GM12874 (cell line): Measurements from ENCODE around the gene CCDC178.

ENCODE experiments used
- TF ChIP-seq, protein P1 (sequence below): IDR thresholded peaks from 2 replicates; pipeline ENCODE4 v1.5.1; 2011; ENCODE audit warnings: low read depth, mild to moderate bottlenecking, control low read depth, low read length, moderate library complexity; ENCODE audit not compliant: insufficient read depth

CCDC178 gene

DNA sequence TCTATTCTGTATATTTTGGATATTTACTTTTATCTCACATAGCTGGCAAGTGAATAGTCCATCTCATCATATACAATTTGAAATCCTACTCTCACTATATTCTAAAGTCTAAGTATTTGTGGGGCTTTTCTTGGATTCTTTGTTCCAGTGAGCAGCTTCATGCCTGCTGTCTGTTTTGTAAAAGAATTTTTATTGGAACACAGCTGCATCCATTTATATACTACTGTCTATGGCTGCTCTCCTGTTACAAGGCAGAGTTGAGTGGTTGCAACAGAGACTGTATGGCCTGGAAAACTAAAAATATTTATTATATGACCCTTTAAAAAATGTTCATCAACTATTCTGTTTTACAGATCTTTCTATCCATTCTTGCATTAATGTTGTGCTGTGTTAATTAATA lies 474.4 kb downstream of the CCDC178 start:
- TF ChIP-seq, protein P1, sequence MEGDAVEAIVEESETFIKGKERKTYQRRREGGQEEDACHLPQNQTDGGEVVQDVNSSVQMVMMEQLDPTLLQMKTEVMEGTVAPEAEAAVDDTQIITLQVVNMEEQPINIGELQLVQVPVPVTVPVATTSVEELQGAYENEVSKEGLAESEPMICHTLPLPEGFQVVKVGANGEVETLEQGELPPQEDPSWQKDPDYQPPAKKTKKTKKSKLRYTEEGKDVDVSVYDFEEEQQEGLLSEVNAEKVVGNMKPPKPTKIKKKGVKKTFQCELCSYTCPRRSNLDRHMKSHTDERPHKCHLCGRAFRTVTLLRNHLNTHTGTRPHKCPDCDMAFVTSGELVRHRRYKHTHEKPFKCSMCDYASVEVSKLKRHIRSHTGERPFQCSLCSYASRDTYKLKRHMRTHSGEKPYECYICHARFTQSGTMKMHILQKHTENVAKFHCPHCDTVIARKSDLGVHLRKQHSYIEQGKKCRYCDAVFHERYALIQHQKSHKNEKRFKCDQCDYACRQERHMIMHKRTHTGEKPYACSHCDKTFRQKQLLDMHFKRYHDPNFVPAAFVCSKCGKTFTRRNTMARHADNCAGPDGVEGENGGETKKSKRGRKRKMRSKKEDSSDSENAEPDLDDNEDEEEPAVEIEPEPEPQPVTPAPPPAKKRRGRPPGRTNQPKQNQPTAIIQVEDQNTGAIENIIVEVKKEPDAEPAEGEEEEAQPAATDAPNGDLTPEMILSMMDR, result no peak

DNA sequence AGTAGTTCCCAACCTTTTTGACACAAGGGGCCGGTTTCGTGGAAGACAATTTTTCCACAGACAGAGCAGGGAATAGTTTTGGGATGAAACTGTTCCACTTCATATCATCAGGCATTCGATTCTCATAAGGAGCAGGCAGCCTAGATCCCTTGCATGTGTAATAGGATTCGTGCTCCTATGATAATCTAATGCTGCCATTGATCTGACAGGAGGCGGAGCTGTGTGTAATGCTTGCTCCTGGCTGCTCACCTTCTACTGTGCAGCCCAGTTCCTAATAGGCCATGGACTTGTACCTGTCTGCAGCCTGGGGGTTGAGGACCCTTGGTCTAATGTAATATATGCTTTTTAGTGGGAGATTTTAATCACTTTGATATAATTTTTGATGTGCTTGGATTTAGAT lies 479.0 kb downstream of the CCDC178 start:
- TF ChIP-seq, protein P1, result no peak

DNA sequence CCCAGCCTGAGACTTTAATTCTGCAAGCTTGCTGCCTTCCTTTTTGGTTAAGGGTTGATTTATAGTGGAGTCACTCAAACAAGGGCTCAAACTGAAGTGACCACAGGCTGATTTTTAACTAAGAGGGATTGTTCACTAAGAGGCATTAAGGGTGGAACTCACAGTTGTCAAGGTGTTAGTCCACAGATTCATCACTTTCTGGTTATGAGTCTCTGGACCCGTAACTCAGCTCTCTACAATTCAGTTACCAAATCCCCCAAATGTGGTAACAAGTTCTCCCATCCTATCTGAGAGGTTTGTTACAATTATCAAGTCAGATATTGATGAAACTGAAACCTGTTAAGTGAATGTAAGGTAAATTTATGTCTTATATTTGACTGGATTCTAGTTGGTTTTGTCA lies 481.8 kb downstream of the CCDC178 start:
- TF ChIP-seq, protein P1, result no peak

DNA sequence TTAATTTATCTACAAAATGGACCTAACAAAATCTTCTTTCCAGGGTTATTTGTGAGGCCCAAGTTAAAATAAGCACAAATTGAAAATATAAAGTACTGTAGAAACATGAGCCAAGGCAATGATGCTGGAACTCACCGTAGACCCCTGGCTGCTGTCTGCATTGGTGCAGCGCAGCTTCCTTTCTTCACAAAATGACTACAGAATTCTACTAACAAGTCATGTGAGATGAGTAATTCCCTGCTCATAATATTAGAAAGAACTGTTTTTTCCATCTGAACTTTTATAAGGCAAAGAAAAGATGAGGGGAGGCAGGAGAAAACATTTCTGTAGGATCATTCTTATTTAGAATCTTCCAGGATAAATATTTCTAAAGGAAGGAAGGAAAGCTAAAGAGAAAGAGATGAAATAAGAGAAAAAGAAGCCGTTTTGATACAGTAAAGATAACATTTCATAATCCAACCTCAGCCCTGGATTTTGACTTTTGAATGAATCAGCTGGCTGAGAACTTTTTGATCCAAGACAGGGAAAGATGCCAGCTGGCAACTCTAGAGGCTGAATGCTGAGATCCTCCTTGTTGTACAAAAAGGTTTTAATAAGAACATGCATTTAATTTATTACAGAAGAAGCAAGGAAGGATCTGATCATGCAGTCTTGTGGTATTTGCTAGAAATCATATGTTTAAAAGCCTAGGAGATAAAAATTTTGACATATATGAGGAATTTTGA lies 483.8 kb downstream of the CCDC178 start:
- TF ChIP-seq, protein P1, result no peak

DNA sequence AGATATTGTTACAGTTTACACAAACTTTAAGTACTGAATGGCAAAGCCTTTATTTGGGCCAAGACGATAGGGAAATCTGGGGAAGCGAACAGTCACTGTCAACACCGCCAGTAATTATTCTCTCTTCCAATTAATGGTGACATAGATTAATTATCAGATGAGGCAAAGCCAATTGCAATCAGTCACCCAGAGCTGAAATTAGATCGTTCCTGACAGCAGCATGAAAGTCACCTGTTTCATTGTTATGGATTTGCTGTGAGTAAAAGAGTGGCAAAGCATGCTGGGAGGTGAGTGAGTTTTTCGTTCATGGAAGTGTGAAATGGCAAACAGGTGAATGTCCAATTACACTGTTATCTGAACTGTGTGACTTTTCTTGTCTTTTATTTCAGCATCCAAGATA lies 502.9 kb downstream of the CCDC178 start:
- TF ChIP-seq, protein P1, result no peak

DNA sequence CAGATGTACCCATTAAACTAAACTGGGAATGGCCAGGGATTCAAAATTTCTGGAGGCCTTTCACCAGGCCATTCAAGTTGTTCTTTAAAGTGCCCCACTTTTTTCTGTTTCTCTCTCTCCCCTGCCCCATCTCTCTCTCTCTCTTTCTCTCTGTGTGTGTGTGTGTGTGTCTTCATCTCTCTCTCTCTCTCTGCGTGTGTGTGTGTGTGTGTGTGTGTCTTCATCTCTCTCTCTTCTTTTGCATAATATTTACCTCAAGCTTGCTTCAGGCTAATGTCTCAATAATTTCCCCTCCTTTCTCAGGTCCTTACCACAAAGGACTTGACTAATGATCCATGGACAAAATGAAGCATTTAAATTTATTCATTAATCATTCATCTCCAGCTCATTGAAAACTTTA lies 503.5 kb downstream of the CCDC178 start:
- TF ChIP-seq, protein P1, result no peak

DNA sequence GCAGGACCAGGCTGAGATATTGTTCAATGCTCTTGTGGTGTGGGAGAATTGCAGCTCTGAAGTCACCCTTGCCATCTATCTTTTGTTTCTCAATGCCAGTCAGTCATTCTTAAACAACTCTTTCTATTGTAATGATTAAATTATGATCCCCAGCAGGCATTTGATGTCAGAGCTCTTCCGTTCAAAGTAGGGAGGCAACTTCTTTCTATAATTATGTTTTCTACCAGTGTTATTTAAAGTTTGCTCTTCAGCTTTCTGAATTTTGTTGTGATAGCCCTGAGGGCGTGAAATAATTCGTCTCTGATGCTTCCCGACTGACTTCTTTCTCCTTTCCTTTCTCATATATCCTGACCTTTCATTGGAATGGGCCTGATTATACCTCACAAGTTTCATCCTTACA lies 506.3 kb downstream of the CCDC178 start:
- TF ChIP-seq, protein P1, result no peak
